Activated T-cell treated with anti-CD3 and anti-CD28 coated beads, Interleukin-2, amount 50 U/mL, for 72 hours (primary cell): ENCODE measurements around the gene SLC22A8. TPM values are rescaled to one million over a fixed set of nuclear protein-coding genes. Genes with fewer than 3 reads are reported as not detected.
A peak's percentile ranks its signal among the peaks of the same experiment; 100 is the strongest.

ENCODE experiments used
- ATAC-seq, 2 donors: fragments of 150-1000 bp; cut with Tn5 transposase; replicated peaks in 1 of 2; 2 replicates each; pipeline ENCODE4 v1.10.0; 2021; ENCODE audit warnings: moderate library complexity in 2 of 2, mild to moderate bottlenecking in 1 of 2
- DNase-seq, 2 donors: peaks; one replicate each; pipeline ENCODE4 v3.0.0; 2021 to 2022; ENCODE audit warnings: mixed read lengths in 1 of 2
- H3K27ac Mint-ChIP-seq: one replicate; pipeline ENCODE4 v1.8.0; 2022; ENCODE audit warnings: mild to moderate bottlenecking, moderate library complexity, mixed read lengths
- H3K27me3 Mint-ChIP-seq: one replicate; pipeline ENCODE4 v1.8.0; 2022; ENCODE audit warnings: low read depth, mixed read lengths
- H3K36me3 Mint-ChIP-seq, 2 donors: one replicate each; pipeline ENCODE4 v1.8.0; 2022; ENCODE audit warnings: mixed read lengths in 2 of 2, mild to moderate bottlenecking in 1 of 2; ENCODE audit not compliant: insufficient read depth in 2 of 2
- H3K4me1 Mint-ChIP-seq: one replicate; pipeline ENCODE4 v1.8.0; 2022; ENCODE audit warnings: low read depth, mixed read lengths
- H3K4me3 Mint-ChIP-seq, 2 donors: one replicate each; pipeline ENCODE4 v1.8.0; 2022; ENCODE audit warnings: mild to moderate bottlenecking in 2 of 2, mixed read lengths in 2 of 2, moderate library complexity in 2 of 2
- H3K9me3 Mint-ChIP-seq, 2 donors: one replicate each; pipeline ENCODE4 v1.8.0; 2022; ENCODE audit warnings: mixed read lengths in 2 of 2
- total RNA-seq, 2 donors: library from RNA; stranded (reverse); gene quantifications; one replicate each; pipeline ENCODE4 v1.2.3, GENCODE V29; 2022

The SLC22A8 gene
- total RNA-seq, 2 donors from 2014 or later: not detected

GRCh38 chr11:62980133-62980760, 35.4 kb downstream of the SLC22A8 start:
- ATAC-seq: no peak

GRCh38 chr11:62976109-62976508, 39.5 kb downstream of the SLC22A8 start:
- Mint-ChIP-seq H3K4me3 (no peak overlapping the region), H3K27ac (no peak overlapping the region), H3K4me1 (no peaks in the 10 kb centered on the region), H3K27me3 (peaks cover 21% of the 10 kb centered on the region), H3K9me3 (no peaks in the 10 kb centered on the region), H3K36me3 (no peaks in the 10 kb centered on the region)
- ATAC-seq: no peak
- no peak for DNase-seq

More at GRCh38 chr11:62980133-62980760, 35.4 kb downstream of the SLC22A8 start:
- no peaks in the 10 kb centered on the region for H3K9me3 Mint-ChIP-seq
- no peak overlapping the region for H3K4me3 Mint-ChIP-seq
- H3K4me1 Mint-ChIP-seq: no peaks in the 10 kb centered on the region
- DNase-seq: no peak
- H3K36me3 Mint-ChIP-seq: no peaks in the 10 kb centered on the region
- H3K27ac Mint-ChIP-seq: no peak overlapping the region
- H3K27me3 Mint-ChIP-seq: peaks cover 13% of the 10 kb centered on the region

GRCh38 chr11:62974848-62975522, 40.7 kb downstream of the SLC22A8 start:
- H3K27ac Mint-ChIP-seq: no peak overlapping the region
- peaks cover 24% of the 10 kb centered on the region for H3K27me3 Mint-ChIP-seq
- ATAC-seq: peak; percentile 51 to 56
- H3K4me1 Mint-ChIP-seq: no peaks in the 10 kb centered on the region
- H3K9me3 Mint-ChIP-seq: no peaks in the 10 kb centered on the region
- DNase-seq: peak; percentile 10 to 21
- no peak overlapping the region for H3K4me3 Mint-ChIP-seq
- H3K36me3 Mint-ChIP-seq: no peaks in the 10 kb centered on the region

- Mint-ChIP-seq H3K27ac (no peak overlapping the region), H3K36me3 (no peaks in the 10 kb centered on the region), H3K27me3 (peaks cover 52% of the 10 kb centered on the region), H3K9me3 (no peaks in the 10 kb centered on the region), H3K4me3 (no peak overlapping the region), H3K4me1 (no peaks in the 10 kb centered on the region)
- DNase-seq: no peak
- no peak for ATAC-seq
Observed at GRCh38 chr11:62965574-62965973, 50.1 kb downstream of the SLC22A8 start.

GRCh38 chr11:62962391-62962790, 53.2 kb downstream of the SLC22A8 start:
- Mint-ChIP-seq H3K4me3 (no peak overlapping the region), H3K4me1 (no peaks in the 10 kb centered on the region), H3K27ac (no peak overlapping the region), H3K9me3 (no peaks in the 10 kb centered on the region), H3K27me3 (peaks cover 34% of the 10 kb centered on the region), H3K36me3 (no peaks in the 10 kb centered on the region)
- ATAC-seq (no peak), DNase-seq (no peak)

- no peaks in the 10 kb centered on the region for H3K4me1 Mint-ChIP-seq
- H3K36me3 Mint-ChIP-seq: no peaks in the 10 kb centered on the region
- ATAC-seq (no peak), DNase-seq (no peak)
- H3K27me3 Mint-ChIP-seq: peaks cover 21% of the 10 kb centered on the region
- H3K4me3 Mint-ChIP-seq: no peak overlapping the region
- H3K9me3 Mint-ChIP-seq: no peaks in the 10 kb centered on the region
- no peak overlapping the region for H3K27ac Mint-ChIP-seq
Observed at GRCh38 chr11:62961017-62961570, 54.5 kb downstream of the SLC22A8 start.

- no peak overlapping the region for H3K27ac Mint-ChIP-seq
- no peaks in the 10 kb centered on the region for H3K4me1 Mint-ChIP-seq
- peaks cover 12% of the 10 kb centered on the region for H3K27me3 Mint-ChIP-seq
- no peak for DNase-seq
- H3K9me3 Mint-ChIP-seq: no peaks in the 10 kb centered on the region
- H3K4me3 Mint-ChIP-seq: no peak overlapping the region
- no peaks in the 10 kb centered on the region for H3K36me3 Mint-ChIP-seq
- no peak for ATAC-seq
Observed at GRCh38 chr11:62959422-62959980, 56.1 kb downstream of the SLC22A8 start.

GRCh38 chr11:62958547-62959421, 56.9 kb downstream of the SLC22A8 start:
- H3K9me3 Mint-ChIP-seq: no peaks in the 10 kb centered on the region

GRCh38 chr11:62957147-62957546, 58.5 kb downstream of the SLC22A8 start:
- ATAC-seq (no peak), DNase-seq (no peak)
- Mint-ChIP-seq H3K27ac (no peak overlapping the region), H3K4me1 (no peaks in the 10 kb centered on the region), H3K4me3 (no peak overlapping the region), H3K36me3 (no peaks in the 10 kb centered on the region), H3K9me3 (no peaks in the 10 kb centered on the region), H3K27me3 (peaks cover 6% of the 10 kb centered on the region)

More at GRCh38 chr11:62958547-62959421, 56.9 kb downstream of the SLC22A8 start:
- no peaks in the 10 kb centered on the region for H3K4me1 Mint-ChIP-seq
- H3K36me3 Mint-ChIP-seq: no peaks in the 10 kb centered on the region
- ATAC-seq (no peak), DNase-seq (no peak)
- peaks cover 8% of the 10 kb centered on the region for H3K27me3 Mint-ChIP-seq
- H3K4me3 Mint-ChIP-seq: no peak overlapping the region
- no peak overlapping the region for H3K27ac Mint-ChIP-seq

GRCh38 chr11:62954478-62954877, 61.2 kb downstream of the SLC22A8 start:
- DNase-seq (no peak), ATAC-seq (no peak)
- H3K27ac Mint-ChIP-seq: no peak overlapping the region
- H3K27me3 Mint-ChIP-seq: peaks cover 4% of the 10 kb centered on the region
- H3K4me3 Mint-ChIP-seq: no peak overlapping the region
- no peaks in the 10 kb centered on the region for H3K9me3 Mint-ChIP-seq
- H3K4me1 Mint-ChIP-seq: no peaks in the 10 kb centered on the region
- H3K36me3 Mint-ChIP-seq: no peaks in the 10 kb centered on the region

GRCh38 chr11:62953811-62954210, 61.8 kb downstream of the SLC22A8 start:
- no peaks in the 10 kb centered on the region for H3K4me1 Mint-ChIP-seq
- no peak overlapping the region for H3K4me3 Mint-ChIP-seq
- H3K36me3 Mint-ChIP-seq: no peaks in the 10 kb centered on the region
- no peak for DNase-seq
- H3K9me3 Mint-ChIP-seq: no peaks in the 10 kb centered on the region
- peaks cover 5% of the 10 kb centered on the region for H3K27me3 Mint-ChIP-seq
- ATAC-seq: no peak
- H3K27ac Mint-ChIP-seq: no peak overlapping the region

- Mint-ChIP-seq H3K27ac (no peak overlapping the region), H3K9me3 (no peaks in the 10 kb centered on the region), H3K4me1 (no peaks in the 10 kb centered on the region), H3K27me3 (peaks cover 22% of the 10 kb centered on the region), H3K4me3 (no peak overlapping the region), H3K36me3 (no peaks in the 10 kb centered on the region)
- DNase-seq: no peak
- no peak for ATAC-seq
Observed at GRCh38 chr11:62948765-62949320, 66.8 kb downstream of the SLC22A8 start.
